Keratinocyte (primary cell): ENCODE data around the gene ANKRA2.

Experiments
- EZH2 ChIP-seq: IDR thresholded peaks from one replicate; pipeline ENCODE4 v1.6.1; 2012; ENCODE audit warnings: inconsistent platforms, mild to moderate bottlenecking, low read length, moderate library complexity
- TF ChIP-seq, protein P1 (sequence below), 3 experiments: IDR thresholded peaks in 1 of 3; conservative IDR thresholded peaks in 1 of 3; optimal IDR thresholded peaks in 1 of 3; 2 replicates in 2 of 3; 3 replicates in 1 of 3; pipeline versions ENCODE3 to v1.5.1; 2011; ENCODE audit warnings: low read length in 3 of 3, mild to moderate bottlenecking in 3 of 3, moderate library complexity in 2 of 3, control low read depth in 1 of 3, inconsistent platforms in 1 of 3; ENCODE audit not compliant: insufficient read depth in 2 of 3; ENCODE audit errors: extremely low read depth in 1 of 3

DNA sequence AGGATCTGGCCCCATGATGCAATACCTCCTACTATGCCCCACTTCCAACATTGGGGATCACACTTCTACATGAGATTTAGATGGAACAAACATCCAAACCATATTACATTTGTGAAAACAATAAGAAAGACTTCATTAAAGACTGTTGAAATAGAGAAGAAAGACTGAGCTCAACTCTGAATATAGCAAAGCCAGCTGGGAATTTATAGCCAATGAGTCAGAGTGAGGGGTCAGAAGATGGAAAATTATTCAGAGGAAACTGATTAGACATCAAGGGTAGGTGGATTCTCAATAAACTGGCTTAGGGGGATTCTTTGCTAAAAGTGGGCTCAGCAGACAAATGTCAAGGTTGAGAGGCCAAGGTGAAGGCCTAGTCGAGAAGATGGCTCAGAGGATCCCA, 41.6 kb downstream of the ANKRA2 start:
- TF ChIP-seq, protein P1, sequence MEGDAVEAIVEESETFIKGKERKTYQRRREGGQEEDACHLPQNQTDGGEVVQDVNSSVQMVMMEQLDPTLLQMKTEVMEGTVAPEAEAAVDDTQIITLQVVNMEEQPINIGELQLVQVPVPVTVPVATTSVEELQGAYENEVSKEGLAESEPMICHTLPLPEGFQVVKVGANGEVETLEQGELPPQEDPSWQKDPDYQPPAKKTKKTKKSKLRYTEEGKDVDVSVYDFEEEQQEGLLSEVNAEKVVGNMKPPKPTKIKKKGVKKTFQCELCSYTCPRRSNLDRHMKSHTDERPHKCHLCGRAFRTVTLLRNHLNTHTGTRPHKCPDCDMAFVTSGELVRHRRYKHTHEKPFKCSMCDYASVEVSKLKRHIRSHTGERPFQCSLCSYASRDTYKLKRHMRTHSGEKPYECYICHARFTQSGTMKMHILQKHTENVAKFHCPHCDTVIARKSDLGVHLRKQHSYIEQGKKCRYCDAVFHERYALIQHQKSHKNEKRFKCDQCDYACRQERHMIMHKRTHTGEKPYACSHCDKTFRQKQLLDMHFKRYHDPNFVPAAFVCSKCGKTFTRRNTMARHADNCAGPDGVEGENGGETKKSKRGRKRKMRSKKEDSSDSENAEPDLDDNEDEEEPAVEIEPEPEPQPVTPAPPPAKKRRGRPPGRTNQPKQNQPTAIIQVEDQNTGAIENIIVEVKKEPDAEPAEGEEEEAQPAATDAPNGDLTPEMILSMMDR (optimal IDR thresholded peaks at IDR 0.05 in 1 of 3, IDR thresholded peaks at IDR 0.05 in 1 of 3, conservative IDR thresholded peaks at IDR 0.05 in 1 of 3; ENCODE audit: extremely low read depth in 1 of 3, insufficient read depth in 2 of 3, low read length in 3 of 3), result no peak
- TF ChIP-seq EZH2, result no peak
